Measurements from ENCODE around the gene WDR70.

GRCh38 chr5:37658440-37658839 is 279.3 kb downstream of the WDR70 start:
- TF ChIP-seq, protein P1, sequence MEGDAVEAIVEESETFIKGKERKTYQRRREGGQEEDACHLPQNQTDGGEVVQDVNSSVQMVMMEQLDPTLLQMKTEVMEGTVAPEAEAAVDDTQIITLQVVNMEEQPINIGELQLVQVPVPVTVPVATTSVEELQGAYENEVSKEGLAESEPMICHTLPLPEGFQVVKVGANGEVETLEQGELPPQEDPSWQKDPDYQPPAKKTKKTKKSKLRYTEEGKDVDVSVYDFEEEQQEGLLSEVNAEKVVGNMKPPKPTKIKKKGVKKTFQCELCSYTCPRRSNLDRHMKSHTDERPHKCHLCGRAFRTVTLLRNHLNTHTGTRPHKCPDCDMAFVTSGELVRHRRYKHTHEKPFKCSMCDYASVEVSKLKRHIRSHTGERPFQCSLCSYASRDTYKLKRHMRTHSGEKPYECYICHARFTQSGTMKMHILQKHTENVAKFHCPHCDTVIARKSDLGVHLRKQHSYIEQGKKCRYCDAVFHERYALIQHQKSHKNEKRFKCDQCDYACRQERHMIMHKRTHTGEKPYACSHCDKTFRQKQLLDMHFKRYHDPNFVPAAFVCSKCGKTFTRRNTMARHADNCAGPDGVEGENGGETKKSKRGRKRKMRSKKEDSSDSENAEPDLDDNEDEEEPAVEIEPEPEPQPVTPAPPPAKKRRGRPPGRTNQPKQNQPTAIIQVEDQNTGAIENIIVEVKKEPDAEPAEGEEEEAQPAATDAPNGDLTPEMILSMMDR (conservative IDR thresholded peaks at IDR 0.05; ENCODE audit: low read length): no peak
- no peak for TF ChIP-seq EZH2phosphoT487 (IDR thresholded peaks at IDR 0.05; ENCODE audit: borderline replicate concordance)

All from Loucy (cell line).